Measurements from ENCODE around the gene SCRT2.

DNA sequence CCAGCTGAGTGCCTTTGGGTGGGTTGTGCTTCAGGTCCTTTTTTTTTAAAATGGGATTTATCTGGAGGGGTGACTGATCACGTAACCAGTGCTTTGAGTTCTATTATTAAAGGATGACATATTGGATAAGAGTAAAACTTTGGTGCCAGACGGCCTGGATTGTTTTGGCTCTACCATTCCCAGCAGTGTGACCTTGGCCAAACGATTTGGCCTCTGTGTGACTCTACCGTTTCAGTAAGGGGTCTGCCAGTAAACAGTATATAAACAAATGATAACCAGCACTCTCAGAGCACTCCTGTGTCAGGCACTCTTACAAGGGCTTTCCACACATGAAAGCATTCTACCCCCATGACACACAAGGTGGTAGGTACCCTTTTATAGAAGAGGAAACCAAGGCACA, 8.7 kb downstream of the SCRT2 start:
- TF ChIP-seq GATA2 (IDR thresholded peaks at IDR 0.05; ENCODE audit: low read depth, low read length) (no peak), GATA3 (IDR thresholded peaks at IDR 0.05; ENCODE audit: low read depth, low read length) (no peak)

Data from SH-SY5Y (cell line).